HFF-Myc (cell line): ENCODE data around the gene SLC31A1.

ENCODE experiments used
- DNase-seq: peaks from one replicate; pipeline ENCODE4 v3.0.0-alpha.2; 2011; ENCODE audit warnings: low read depth; ENCODE audit errors: extremely low read depth
- H3K4me3 ChIP-seq: replicated peaks from 2 replicates; pipeline ENCODE4 v1.5.1; 2011; ENCODE audit warnings: low read depth, mild to moderate bottlenecking, control low read depth, low read length
- TF ChIP-seq, protein P1 (sequence below): IDR thresholded peaks from 2 replicates; pipeline ENCODE4 v1.5.1; 2012; ENCODE audit warnings: mild to moderate bottlenecking, low read depth, low read length, control low read depth; ENCODE audit errors: missing control alignments

SLC31A1 gene

DNA sequence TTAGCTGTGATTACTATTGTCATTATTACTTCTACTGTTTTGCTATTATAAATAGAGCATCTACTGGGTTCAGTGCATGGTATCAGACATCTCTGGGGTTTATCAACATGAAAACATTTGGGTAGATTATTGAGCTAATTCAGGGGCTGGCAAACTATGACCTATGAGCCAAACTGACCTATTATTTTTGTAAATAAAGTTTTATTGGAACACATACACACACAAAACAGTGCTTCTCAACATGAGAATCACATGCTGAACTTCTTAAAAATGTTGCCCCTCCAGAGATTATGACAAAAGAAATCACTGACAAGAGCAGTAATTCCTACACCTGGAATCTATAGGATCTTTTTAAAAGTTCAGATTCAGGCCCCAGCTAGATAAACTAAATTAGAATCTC lies 40.2 kb upstream of the SLC31A1 start:
- DNase-seq, result no peak
- TF ChIP-seq, protein P1, sequence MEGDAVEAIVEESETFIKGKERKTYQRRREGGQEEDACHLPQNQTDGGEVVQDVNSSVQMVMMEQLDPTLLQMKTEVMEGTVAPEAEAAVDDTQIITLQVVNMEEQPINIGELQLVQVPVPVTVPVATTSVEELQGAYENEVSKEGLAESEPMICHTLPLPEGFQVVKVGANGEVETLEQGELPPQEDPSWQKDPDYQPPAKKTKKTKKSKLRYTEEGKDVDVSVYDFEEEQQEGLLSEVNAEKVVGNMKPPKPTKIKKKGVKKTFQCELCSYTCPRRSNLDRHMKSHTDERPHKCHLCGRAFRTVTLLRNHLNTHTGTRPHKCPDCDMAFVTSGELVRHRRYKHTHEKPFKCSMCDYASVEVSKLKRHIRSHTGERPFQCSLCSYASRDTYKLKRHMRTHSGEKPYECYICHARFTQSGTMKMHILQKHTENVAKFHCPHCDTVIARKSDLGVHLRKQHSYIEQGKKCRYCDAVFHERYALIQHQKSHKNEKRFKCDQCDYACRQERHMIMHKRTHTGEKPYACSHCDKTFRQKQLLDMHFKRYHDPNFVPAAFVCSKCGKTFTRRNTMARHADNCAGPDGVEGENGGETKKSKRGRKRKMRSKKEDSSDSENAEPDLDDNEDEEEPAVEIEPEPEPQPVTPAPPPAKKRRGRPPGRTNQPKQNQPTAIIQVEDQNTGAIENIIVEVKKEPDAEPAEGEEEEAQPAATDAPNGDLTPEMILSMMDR, result no peak
- no peak overlapping the region for H3K4me3 ChIP-seq

DNA sequence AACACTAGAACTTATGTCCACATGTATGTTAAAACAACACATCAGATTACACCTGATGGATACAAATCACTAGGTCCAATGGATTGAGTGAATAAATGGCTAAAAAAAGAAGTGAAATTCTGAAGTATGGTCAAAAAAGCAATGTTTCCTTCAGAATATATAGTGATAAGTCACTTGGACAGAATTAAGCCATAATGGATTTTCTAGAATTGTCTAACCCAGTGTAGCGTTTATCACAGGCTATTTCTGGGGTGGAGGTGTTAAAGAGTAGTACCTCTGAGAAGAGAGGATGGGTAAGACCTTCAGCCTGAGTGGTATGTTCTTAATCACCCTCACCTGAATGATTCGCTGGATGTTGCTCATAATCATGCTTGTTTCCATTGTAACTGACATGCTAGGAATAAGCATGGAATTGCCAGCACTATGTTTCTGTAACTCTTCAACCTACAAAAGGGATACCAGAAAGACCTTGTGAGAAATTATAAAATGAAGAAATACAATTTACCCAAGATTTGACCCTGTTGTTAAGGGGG lies 37.3 kb upstream of the SLC31A1 start:
- TF ChIP-seq, protein P1, result no peak
- H3K4me3 ChIP-seq, result no peak overlapping the region
- no peak for DNase-seq

DNA sequence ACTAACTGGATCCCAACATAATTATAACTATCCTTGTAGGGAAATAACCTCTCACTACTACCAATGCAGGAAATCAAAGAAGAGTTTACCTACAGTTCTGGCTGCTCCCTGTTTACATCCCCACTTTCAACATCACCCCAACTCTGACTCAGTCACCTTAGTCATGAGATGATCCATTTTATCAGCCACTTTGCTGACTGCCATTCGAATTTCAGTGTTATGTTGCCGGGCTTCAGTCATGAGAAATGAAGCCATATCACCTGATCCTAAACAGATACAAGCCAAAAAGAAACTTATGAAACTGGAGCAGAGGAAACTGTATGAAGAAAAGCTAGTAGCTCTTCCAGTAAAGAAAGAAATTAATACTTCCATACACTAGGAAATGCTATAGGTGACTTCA lies 36.8 kb upstream of the SLC31A1 start:
- no peak overlapping the region for H3K4me3 ChIP-seq
- DNase-seq, result no peak
- TF ChIP-seq, protein P1, result no peak

DNA sequence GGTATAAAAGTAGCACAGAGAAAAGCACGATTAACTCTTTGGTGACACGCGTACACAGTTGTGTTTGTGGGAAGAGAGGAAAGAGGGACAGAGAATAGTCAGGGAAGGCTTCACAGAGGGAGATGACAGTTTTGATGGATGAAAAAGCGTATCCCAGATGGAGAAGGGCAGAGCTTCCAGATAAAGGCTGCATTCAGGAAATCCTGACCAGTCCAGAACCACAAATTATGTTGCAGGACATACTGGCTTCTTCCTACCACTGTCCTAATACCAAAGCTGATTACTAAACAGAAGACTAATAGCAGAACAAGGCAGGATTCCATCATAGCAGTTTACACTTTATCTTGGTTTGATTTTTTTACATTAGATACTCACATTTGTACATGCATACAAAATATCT lies 36.1 kb upstream of the SLC31A1 start:
- H3K4me3 ChIP-seq, result no peak overlapping the region
- DNase-seq, result no peak
- TF ChIP-seq, protein P1, result no peak

DNA sequence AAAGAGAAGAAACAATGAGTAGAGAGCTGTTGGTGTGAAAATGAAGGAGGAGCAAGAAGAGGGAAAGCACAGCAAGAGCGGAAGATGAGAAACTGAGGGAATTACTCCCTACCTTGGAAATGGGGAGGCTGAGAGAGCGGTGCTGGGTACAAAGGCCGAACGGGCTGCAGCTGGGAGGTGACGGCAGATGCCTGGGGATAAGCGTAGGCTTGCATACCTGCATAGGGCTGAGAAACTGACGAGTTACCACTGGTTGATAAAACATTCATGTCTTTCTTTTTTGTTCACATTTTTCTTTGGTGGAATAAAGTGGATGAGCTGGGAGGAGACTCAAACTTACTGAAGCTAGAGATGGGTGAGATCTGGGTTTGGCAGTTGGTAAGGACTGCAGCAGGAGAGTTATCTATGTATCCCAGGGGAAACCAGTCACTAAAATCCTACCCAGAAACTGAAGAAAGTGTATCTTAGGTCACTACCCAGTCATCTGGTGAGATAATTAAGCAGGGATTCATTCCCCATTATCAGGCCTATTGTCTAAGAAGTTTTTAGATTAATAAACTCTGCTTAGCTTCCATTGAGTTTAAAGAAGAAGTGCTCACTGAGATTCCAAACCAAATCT lies 35.1 kb upstream of the SLC31A1 start:
- no peak overlapping the region for H3K4me3 ChIP-seq
- TF ChIP-seq, protein P1, result no peak
- DNase-seq, result no peak

DNA sequence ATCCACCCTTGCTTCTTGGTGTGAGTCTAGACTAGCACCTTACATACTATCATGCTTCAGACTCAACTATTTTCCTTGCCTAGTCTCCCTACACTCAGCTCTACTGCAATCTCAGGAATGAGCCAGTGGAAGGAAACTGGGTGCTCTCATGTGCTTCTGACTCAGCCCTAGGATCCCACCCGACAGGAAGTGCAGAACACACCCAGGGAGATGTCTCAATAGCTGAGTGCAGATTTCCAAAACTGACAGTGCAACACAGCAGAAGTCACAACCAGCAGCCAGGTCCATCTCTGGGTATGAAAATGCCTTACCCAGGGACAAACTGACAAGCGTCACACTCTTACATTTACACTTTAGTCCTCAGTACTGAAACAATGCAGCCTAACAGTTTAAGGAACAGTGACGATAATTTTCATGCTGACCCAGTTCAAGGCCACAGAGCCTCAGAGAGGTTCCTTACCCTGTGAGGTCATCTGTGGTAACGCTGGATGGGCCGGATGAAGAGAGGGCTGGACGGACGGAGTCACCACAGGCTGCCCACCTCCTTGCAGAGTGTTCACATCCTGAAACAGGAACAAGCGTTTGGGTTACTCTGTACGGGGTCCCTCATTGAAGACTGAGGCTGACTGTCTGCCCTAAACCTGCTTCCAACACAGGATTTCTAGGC lies 33.3 kb upstream of the SLC31A1 start:
- H3K4me3 ChIP-seq, result no peak overlapping the region

More for the DNA sequence above, 33.3 kb upstream of the SLC31A1 start:
- TF ChIP-seq, protein P1, result no peak
- DNase-seq, result peak; percentile 35
